Measurements from ENCODE around the gene MINDY3.
A peak's percentile ranks its signal among the peaks of the same experiment; 100 is the strongest.

The MINDY3 gene

GRCh38 chr10:15813415-15813814 lies 46.9 kb downstream of the MINDY3 start:
- TF ChIP-seq CTCF (conservative IDR thresholded peaks at IDR 0.05; ENCODE audit: control insufficient read depth, insufficient read depth, low read depth, low read length): no peak
- peak; percentile 10 for DNase-seq (ENCODE audit: low read depth)
- no peak overlapping the region for H3K4me3 ChIP-seq (ENCODE audit: control insufficient read depth, low read depth, low read length)

- no peak for TF ChIP-seq CTCF (conservative IDR thresholded peaks at IDR 0.05; ENCODE audit: control insufficient read depth, insufficient read depth, low read depth, low read length)
- no peak overlapping the region for H3K4me3 ChIP-seq (ENCODE audit: control insufficient read depth, low read depth, low read length)
- no peak for DNase-seq (ENCODE audit: low read depth)
These were observed 50.9 kb downstream of the MINDY3 start for GRCh38 chr10:15809450-15809849.

GRCh38 chr10:15808204-15808797 lies 52.0 kb downstream of the MINDY3 start:
- DNase-seq (ENCODE audit: low read depth): no peak

GRCh38 chr10:15805395-15806058 lies 54.8 kb downstream of the MINDY3 start:
- DNase-seq (ENCODE audit: low read depth): no peak
- H3K4me3 ChIP-seq (ENCODE audit: control insufficient read depth, low read depth, low read length): no peak overlapping the region
- TF ChIP-seq CTCF (conservative IDR thresholded peaks at IDR 0.05; ENCODE audit: control insufficient read depth, insufficient read depth, low read depth, low read length): no peak

More at GRCh38 chr10:15808204-15808797, 52.0 kb downstream of the MINDY3 start:
- no peak for TF ChIP-seq CTCF (conservative IDR thresholded peaks at IDR 0.05; ENCODE audit: control insufficient read depth, insufficient read depth, low read depth, low read length)
- H3K4me3 ChIP-seq (ENCODE audit: control insufficient read depth, low read depth, low read length): no peak overlapping the region

- no peak for TF ChIP-seq CTCF (conservative IDR thresholded peaks at IDR 0.05; ENCODE audit: control insufficient read depth, insufficient read depth, low read depth, low read length)
- H3K4me3 ChIP-seq (ENCODE audit: control insufficient read depth, low read depth, low read length): no peak overlapping the region
- DNase-seq (ENCODE audit: low read depth): no peak
These were observed 56.2 kb downstream of the MINDY3 start for GRCh38 chr10:15804109-15804508.

GRCh38 chr10:15802375-15802949 lies 57.8 kb downstream of the MINDY3 start:
- TF ChIP-seq CTCF (conservative IDR thresholded peaks at IDR 0.05; ENCODE audit: control insufficient read depth, insufficient read depth, low read depth, low read length): no peak
- DNase-seq (ENCODE audit: low read depth): no peak
- no peak overlapping the region for H3K4me3 ChIP-seq (ENCODE audit: control insufficient read depth, low read depth, low read length)
